GM23248 (cell line): Measurements from ENCODE around the gene CABP2. TPM values are rescaled to one million over a fixed set of nuclear protein-coding genes. Genes with fewer than 3 reads are reported as not detected.

Experiments
- DNase-seq: peaks from one replicate; pipeline ENCODE4 v3.0.0-alpha.2; 2015
- H2AFZ ChIP-seq: fragments of 200-600 bp; sonication (generic); 2 replicates; pipeline ENCODE4 v1.6.1; 2016; ENCODE audit warnings: antibody characterized with exemption
- H3F3A ChIP-seq: fragments of 200-600 bp; sonication (generic); 2 replicates; pipeline ENCODE4 v1.6.1; 2016; ENCODE audit warnings: mild to moderate bottlenecking, antibody characterized with exemption, mixed run types; ENCODE audit not compliant: insufficient read depth
- H3K27ac ChIP-seq: fragments of 200-600 bp; sonication (generic); 2 replicates; pipeline ENCODE4 v1.5.1; 2016; ENCODE audit warnings: mild to moderate bottlenecking
- H3K27me3 ChIP-seq: fragments of 200-600 bp; sonication (generic); replicated peaks from 2 replicates; pipeline ENCODE4 v1.6.1; 2016; ENCODE audit warnings: mild to moderate bottlenecking; ENCODE audit not compliant: insufficient read depth
- H3K36me3 ChIP-seq: fragments of 200-600 bp; sonication (generic); 2 replicates; pipeline ENCODE4 v1.6.1; 2016; ENCODE audit warnings: low read depth, mild to moderate bottlenecking
- H3K4me1 ChIP-seq: fragments of 200-600 bp; sonication (generic); 2 replicates; pipeline ENCODE4 v1.6.1; 2016; ENCODE audit warnings: mild to moderate bottlenecking; ENCODE audit not compliant: insufficient read depth
- H3K4me2 ChIP-seq: fragments of 200-600 bp; sonication (generic); one replicate; pipeline ENCODE4 v1.6.1; 2016; ENCODE audit warnings: mild to moderate bottlenecking; ENCODE audit not compliant: unreplicated experiment
- H3K4me3 ChIP-seq: fragments of 200-600 bp; sonication (generic); 2 replicates; pipeline ENCODE4 v1.5.1; 2016; ENCODE audit warnings: mild to moderate bottlenecking
- H3K79me2 ChIP-seq: fragments of 200-600 bp; sonication (generic); 2 replicates; pipeline ENCODE4 v1.6.1; 2016; ENCODE audit warnings: mild to moderate bottlenecking; ENCODE audit not compliant: insufficient read depth
- H3K9ac ChIP-seq: fragments of 200-600 bp; sonication (generic); 2 replicates; pipeline ENCODE4 v1.6.1; 2016; ENCODE audit warnings: mild to moderate bottlenecking
- H3K9me2 ChIP-seq: fragments of 200-600 bp; sonication (generic); 2 replicates; pipeline ENCODE4 v1.6.1; 2016; ENCODE audit warnings: mixed run types, mild to moderate bottlenecking, moderate library complexity; ENCODE audit not compliant: insufficient read depth
- H3K9me3 ChIP-seq: fragments of 200-600 bp; sonication (generic); one replicate; pipeline ENCODE4 v1.6.1; 2017; ENCODE audit warnings: low read depth
- H4K20me1 ChIP-seq: fragments of 200-600 bp; sonication (generic); 2 replicates; pipeline ENCODE4 v1.6.0; 2016; ENCODE audit not compliant: insufficient read depth
- EZH2 ChIP-seq: fragments of 200-600 bp; sonication (generic); IDR thresholded peaks from 2 replicates; pipeline ENCODE4 v1.6.1; 2018; ENCODE audit warnings: antibody characterized with exemption, mild to moderate bottlenecking; ENCODE audit not compliant: insufficient read depth, poor library complexity, severe bottlenecking
- EZH2phosphoT487 ChIP-seq: fragments of 200-600 bp; sonication (generic); IDR thresholded peaks from 2 replicates; pipeline ENCODE4 v1.6.1; 2018; ENCODE audit warnings: antibody characterized with exemption, moderate library complexity, mild to moderate bottlenecking, low read depth; ENCODE audit not compliant: insufficient read depth
- whole genome bisulfite sequencing, 2 experiments: methylation state at CpG; one replicate each; pipeline ENCODE4 v1.1.6; 2015 to 2017; ENCODE audit warnings: low lambda C conversion rate in 2 of 2, low coverage in 1 of 2; ENCODE audit errors: missing lambda C conversion rate in 2 of 2; 5-methylcytosine and 5-hydroxymethylcytosine counted together
- in situ Hi-C: fragments of 300-500 bp; cut with MboI; formaldehyde crosslinking; loops from 2 replicates; pipeline ENCODE4 v1.15.0; 2020
- polyA plus RNA-seq: library from polyadenylated mRNA; unstranded; fragments of >200 nt; fragmentation: Nextera tagmentation; extraction: Ambion mirVana; gene quantifications from 2 replicates; pipeline ENCODE4 v1.2.1, GENCODE V29; 2016
- total RNA-seq: library from RNA; depleted of rRNA; stranded (reverse); fragments of >200 nt; shearing (Covaris generic); gene quantifications from 2 replicates; pipeline ENCODE4 v1.2.3, GENCODE V29; 2014

CABP2 gene
- total and polyA plus RNA-seq, 2 experiments from 2014 or later = not detected

- in situ Hi-C loops = no loop called here
- H3K4me2 ChIP-seq = no peak overlapping the region
- no peaks in the 10 kb centered on the region for H3F3A ChIP-seq
- no peaks in the 10 kb centered on the region for H3K4me1 ChIP-seq
- H3K27ac ChIP-seq = no peak overlapping the region
- no peaks in the 10 kb centered on the region for H4K20me1 ChIP-seq
- no peak overlapping the region for H2AFZ ChIP-seq
- no peaks in the 10 kb centered on the region for H3K9me2 ChIP-seq
- no peak for DNase-seq
- WGBS, 2 experiments = 29 to 33% methylated on average over 1 of the region's 1 CpG
- no peak overlapping the region for H3K4me3 ChIP-seq
- TF ChIP-seq EZH2 (no peak), EZH2phosphoT487 (no peak)
- 0 out of 2 replicates have a peak, but pooled peaks cover 4% of the 10 kb centered on the region for H3K27me3 ChIP-seq
- no peak overlapping the region for H3K9ac ChIP-seq
- no peaks in the 10 kb centered on the region for H3K79me2 ChIP-seq
- no peaks in the 10 kb centered on the region for H3K36me3 ChIP-seq
- H3K9me3 ChIP-seq = no peaks in the 10 kb centered on the region
These were observed 12.3 kb upstream of the CABP2 start for GRCh38 chr11:67535561-67535960.

GRCh38 chr11:67534070-67534679 is 10.9 kb upstream of the CABP2 start:
- no peak overlapping the region for H3K4me2 ChIP-seq
- in situ Hi-C loops = no loop called here
- no peak for DNase-seq
- WGBS, 2 experiments = 12 to 15% methylated on average over 4 of the region's 4 CpGs
- H3K9me3 ChIP-seq = no peaks in the 10 kb centered on the region
- H3K36me3 ChIP-seq = no peaks in the 10 kb centered on the region
- H3K27me3 ChIP-seq = 0 out of 2 replicates have a peak, but pooled peaks cover 4% of the 10 kb centered on the region
- H4K20me1 ChIP-seq = no peaks in the 10 kb centered on the region
- no peaks in the 10 kb centered on the region for H3K79me2 ChIP-seq
- H3F3A ChIP-seq = no peaks in the 10 kb centered on the region; the same call in 1 of the 2 replicates
- H3K4me3 ChIP-seq = no peak overlapping the region
- no peak for TF ChIP-seq EZH2
- TF ChIP-seq EZH2phosphoT487 = no peak
- H3K9me2 ChIP-seq = no peaks in the 10 kb centered on the region
- no peak overlapping the region for H3K9ac ChIP-seq
- H2AFZ ChIP-seq = no peak overlapping the region
- 0 out of 2 replicates have a peak, but pooled peaks cover 3% of the 10 kb centered on the region for H3K4me1 ChIP-seq
- no peak overlapping the region for H3K27ac ChIP-seq

DNA sequence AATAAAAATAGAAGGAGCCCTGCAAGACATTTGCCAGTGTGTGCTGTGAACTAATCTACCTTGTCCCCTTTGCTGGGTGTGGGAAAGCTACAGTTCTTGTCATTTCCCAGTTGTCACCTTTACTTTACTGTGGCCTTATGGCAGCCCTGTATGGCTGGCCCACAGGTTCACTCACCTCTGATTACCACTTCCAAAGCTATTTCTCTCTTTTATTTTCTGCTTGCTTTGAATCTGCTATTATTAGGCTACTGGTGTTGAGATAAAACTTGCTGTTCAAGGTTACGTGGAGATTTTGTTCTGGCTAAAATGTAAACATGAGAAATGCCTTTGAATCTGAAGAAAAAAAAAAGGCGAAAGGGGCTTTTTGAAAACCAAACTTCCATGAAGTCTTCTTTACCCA is 9.6 kb upstream of the CABP2 start:
- in situ Hi-C loops = no loop called here
- DNase-seq = no peak
- no peaks in the 10 kb centered on the region for H3K9me3 ChIP-seq
- 48 to 53% methylated on average over 2 of the region's 2 CpGs for WGBS, 2 experiments
- H3K9ac ChIP-seq = no peak overlapping the region
- H3K4me3 ChIP-seq = no peak overlapping the region
- H3K4me2 ChIP-seq = no peak overlapping the region
- no peak overlapping the region for H2AFZ ChIP-seq
- no peaks in the 10 kb centered on the region for H3K9me2 ChIP-seq
- TF ChIP-seq EZH2 = no peak
- no peak for TF ChIP-seq EZH2phosphoT487
- H3K27ac ChIP-seq = no peak overlapping the region
- no peaks in the 10 kb centered on the region for H3K36me3 ChIP-seq
- H3F3A ChIP-seq = no peaks in the 10 kb centered on the region; the same call in 1 of the 2 replicates
- H3K4me1 ChIP-seq = 0 out of 2 replicates have a peak, but pooled peaks cover 3% of the 10 kb centered on the region
- H4K20me1 ChIP-seq = no peaks in the 10 kb centered on the region
- H3K27me3 ChIP-seq = 0 out of 2 replicates have a peak, but pooled peaks cover 4% of the 10 kb centered on the region
- no peaks in the 10 kb centered on the region for H3K79me2 ChIP-seq

DNA sequence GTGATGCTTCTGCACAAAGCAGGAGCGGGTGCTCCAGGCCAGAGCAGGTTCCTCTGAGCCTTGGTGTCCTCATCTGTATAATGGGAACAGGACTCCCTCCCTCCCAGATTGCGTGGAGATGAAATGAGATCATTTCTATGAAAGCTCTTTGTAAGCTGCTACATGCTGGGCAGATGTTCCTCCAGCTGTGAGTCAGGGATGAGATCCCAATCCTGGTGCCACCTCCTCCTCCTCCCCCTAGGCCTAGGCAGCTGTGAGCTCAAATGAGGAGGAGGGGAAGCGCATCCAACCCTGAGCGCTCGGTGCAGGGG is 7.0 kb upstream of the CABP2 start:
- in situ Hi-C loops = no loop called here
- H3K27me3 ChIP-seq = 0 out of 2 replicates have a peak, but pooled peaks cover 4% of the 10 kb centered on the region
- H3F3A ChIP-seq = no peaks in the 10 kb centered on the region; the same call in 1 of the 2 replicates
- WGBS, 2 experiments = 12 to 15% methylated on average over 5 of the region's 5 CpGs
- H3K9ac ChIP-seq = no peak overlapping the region
- 0 out of 2 replicates have a peak, but pooled peaks cover 3% of the 10 kb centered on the region for H3K4me1 ChIP-seq
- H2AFZ ChIP-seq = no peak overlapping the region
- H3K36me3 ChIP-seq = no peaks in the 10 kb centered on the region
- no peaks in the 10 kb centered on the region for H3K79me2 ChIP-seq
- no peaks in the 10 kb centered on the region for H3K9me3 ChIP-seq
- H3K4me3 ChIP-seq = no peak overlapping the region
- TF ChIP-seq EZH2 (no peak), EZH2phosphoT487 (no peak)
- no peak overlapping the region for H3K27ac ChIP-seq
- H3K9me2 ChIP-seq = peaks cover 3% of the 10 kb centered on the region; the same call in 1 of the 2 replicates
- no peaks in the 10 kb centered on the region for H4K20me1 ChIP-seq
- DNase-seq = peak; percentile 61
- no peak overlapping the region for H3K4me2 ChIP-seq
